Heart right ventricle (tissue), 16 donors: ENCODE data around the gene CSF3R. TPM values are rescaled to one million over a fixed set of nuclear protein-coding genes. Genes with fewer than 3 reads are reported as not detected.

Source experiments
- ATAC-seq, 8 donors: fragments of 200-7000 bp; cut with Tn5 transposase; one replicate each; pipeline ENCODE4 v1.9.1; 2020; ENCODE audit warnings: mild to moderate bottlenecking in 8 of 8, moderate library complexity in 8 of 8, moderate number of reproducible peaks in 1 of 8
- DNase-seq, 2 donors: peaks; one replicate each; pipeline ENCODE4 v3.0.0-alpha.2; 2020
- H3K27ac ChIP-seq, 10 donors: fragments of 200-600 bp; sonication (generic) in 2 of 10; one replicate each; pipeline versions ENCODE4 v1.5.0 to v1.8.0; 2020 to 2022; ENCODE audit warnings: mild to moderate bottlenecking in 3 of 10
- H3K27me3 ChIP-seq, 7 donors: fragments of 200-600 bp; one replicate each; pipeline ENCODE4 v1.8.0; 2021 to 2022; ENCODE audit warnings: mild to moderate bottlenecking in 2 of 7
- H3K36me3 ChIP-seq, 9 donors: fragments of 200-600 bp; sonication (generic) in 1 of 9; one replicate each; pipeline versions ENCODE4 v1.5.0 to v1.8.0; 2020 to 2022; ENCODE audit warnings: mild to moderate bottlenecking in 2 of 9
- H3K4me1 ChIP-seq, 9 donors: fragments of 200-600 bp; sonication (generic) in 1 of 9; one replicate each; pipeline versions ENCODE4 v1.5.0 to v1.8.0; 2020 to 2022; ENCODE audit warnings: mild to moderate bottlenecking in 4 of 9
- H3K4me3 ChIP-seq, 10 donors: fragments of 200-600 bp; sonication (generic) in 2 of 10; one replicate each; pipeline versions ENCODE4 v1.5.0 to v1.8.0; 2020 to 2022; ENCODE audit warnings: mild to moderate bottlenecking in 7 of 10, moderate library complexity in 2 of 10
- H3K9me3 ChIP-seq, 11 donors: fragments of 200-600 bp in 10 of 11; sonication (generic) in 2 of 11; one replicate each; pipeline versions ENCODE4 v1.5.0 to v1.8.0; 2013 to 2022; ENCODE audit warnings: mild to moderate bottlenecking in 2 of 11, control low read depth in 1 of 11, moderate library complexity in 1 of 11
- CTCF ChIP-seq, 9 donors: fragments of 200-600 bp; sonication (generic) in 2 of 9; IDR thresholded peaks; one replicate each; pipeline versions ENCODE4 v1.5.0 to v1.8.0; 2021 to 2022; ENCODE audit warnings: antibody characterized with exemption in 9 of 9, mild to moderate bottlenecking in 5 of 9, moderate library complexity in 1 of 9
- WGBS, 2 donors: extraction: QIAGEN DNeasy Blood & Tissue Kit; methylation state at CpG; one replicate each; pipeline ENCODE4 v1.1.7; 2013; ENCODE audit warnings: inconsistent platforms in 1 of 2; 5-methylcytosine and 5-hydroxymethylcytosine counted together
- intact Hi-C, 10 donors: fragments of 100-400 bp; cut with DNase I; formaldehyde crosslinking; loops; one replicate each; pipeline versions ENCODE4 v1.11.1 to v1.14.2; 2022
- polyA plus RNA-seq, 2 donors: library from polyadenylated mRNA; stranded (reverse); fragments of 200-250 nt; gene quantifications; one replicate each; pipeline ENCODE4 v1.2.3, GENCODE V29; 2013
- total RNA-seq, 10 donors: library from RNA; stranded (reverse); fragmentation: NEBNext Ultra II Directional in 3 of 10; extraction: Animal tissue kit (Norgen Biotek cat#: 25700) in 3 of 10; gene quantifications; one replicate each; pipeline versions ENCODE4 v1.2.1 to v1.2.4, GENCODE V29; 2021 to 2023
- donor health status: Arrhythmogenic right ventricular cardiomyopathy.
- donor health status: ischemic (EF 13 %, LVEDD 7.1; RV severe dilation, severe dysfunction).
- donor health status: healthy with polysubstance abuse.
- donor health status: DM: no; HTN: yes; CAD: no.
- donor health status: DM: no; HTN: no; CAD: no.
- donor health status: ischemic (EF 25% LVEDD 6.9; RV normal size, moderate dysfunction).
- donor health status: ischemic (EF 25% LVEDD 5.7; RV mildly dilated, moderate dysfunction).
- donor health status: healthy.
- donor health status: DM: yes; HTN: yes; CAD: no.
- donor health status: Ischemic cardiomyopathy.
- donor health status: ischemic (EF 35%, LVEDD 5.7; RV mildly dilated, moderate dysfunction).
- donor health status: nonischemic (EF 11% LVEDD 7.7; RV severe dilation, severe dysfunction).
- donor health status: DM: yes; HTN: yes; CAD: no.
- donor health status: PGD.
- donor health status: ischemic (EF 29% LVEDD 5.4; RV normal size, mild dysfunction).
- donor health status: nonischemic (EF 23%, LVEDD 6.1; RV moderate dilation, normal function).

Gene CSF3R
- total and polyA plus RNA-seq, 12 donors = 1.8 to 13.9 (median 4.2) TPM

- Histone ChIP-seq H3K9me3 (no peaks in the 10 kb centered on the region), H3K27ac (no peak overlapping the region), H3K4me3 (no peak overlapping the region), H3K36me3 (no peaks in the 10 kb centered on the region), H3K4me1 (no peaks in the 10 kb centered on the region), H3K27me3 (peaks cover 0 to 18% (median 5%) of the 10 kb centered on the region in 7 donors)
- intact Hi-C loops = no loop called here
- no peak for DNase-seq
- TF ChIP-seq CTCF (IDR thresholded peaks at IDR 0.05) = no peak
- WGBS, 2 donors = 67 to 72% methylated on average over 16 of the region's 16 CpGs
- no peak for ATAC-seq
Observed at GRCh38 chr1:36523850-36524249, 41.1 kb upstream of the CSF3R start.

- no peaks in the 10 kb centered on the region for H3K36me3 ChIP-seq
- no peak overlapping the region for H3K27ac ChIP-seq
- H3K9me3 ChIP-seq = no peaks in the 10 kb centered on the region
- WGBS, 2 donors = 77 to 83% methylated on average over 4 of the region's 4 CpGs
- ATAC-seq (no peak), DNase-seq (no peak)
- peaks cover 0 to 11% (median under 1%) of the 10 kb centered on the region in 7 donors for H3K27me3 ChIP-seq
- H3K4me3 ChIP-seq = no peak overlapping the region
- intact Hi-C loops = no loop called here
- no peaks in the 10 kb centered on the region for H3K4me1 ChIP-seq
- no peak for TF ChIP-seq CTCF (IDR thresholded peaks at IDR 0.05)
Observed at GRCh38 chr1:36523230-36523495, 40.5 kb upstream of the CSF3R start.

- WGBS, 2 donors = 76 to 82% methylated on average over 12 of the region's 12 CpGs
- Histone ChIP-seq H3K27ac (no peak overlapping the region), H3K36me3 (no peaks in the 10 kb centered on the region), H3K27me3 (peaks cover 0 to 6% (median 0%) of the 10 kb centered on the region in 7 donors), H3K9me3 (no peaks in the 10 kb centered on the region), H3K4me1 (no peaks in the 10 kb centered on the region), H3K4me3 (no peak overlapping the region)
- no peak for TF ChIP-seq CTCF (IDR thresholded peaks at IDR 0.05)
- DNase-seq (no peak), ATAC-seq (peak in 1 of 8 donors; percentile 38)
- intact Hi-C loops = no loop called here
Observed at GRCh38 chr1:36522461-36523229, 39.9 kb upstream of the CSF3R start.

GRCh38 chr1:36522021-36522420, 39.3 kb upstream of the CSF3R start:
- no peak for TF ChIP-seq CTCF (IDR thresholded peaks at IDR 0.05)
- intact Hi-C loops = no loop called here
- Histone ChIP-seq H3K9me3 (no peaks in the 10 kb centered on the region), H3K4me1 (no peaks in the 10 kb centered on the region), H3K4me3 (no peak overlapping the region), H3K36me3 (no peaks in the 10 kb centered on the region), H3K27me3 (peaks cover 0 to 2% (median 0%) of the 10 kb centered on the region in 7 donors), H3K27ac (no peak overlapping the region)
- DNase-seq = no peak
- no peak for ATAC-seq
- WGBS, 2 donors = 85 to 92% methylated on average over 8 of the region's 8 CpGs
